ENCODE data around the gene RASA4B.
"Not testable (repeated sequence)": the region's sequence is repeated elsewhere in the genome, so short reads cannot be mapped to it uniquely, and the experiment has no call there.

The RASA4B gene

DNA sequence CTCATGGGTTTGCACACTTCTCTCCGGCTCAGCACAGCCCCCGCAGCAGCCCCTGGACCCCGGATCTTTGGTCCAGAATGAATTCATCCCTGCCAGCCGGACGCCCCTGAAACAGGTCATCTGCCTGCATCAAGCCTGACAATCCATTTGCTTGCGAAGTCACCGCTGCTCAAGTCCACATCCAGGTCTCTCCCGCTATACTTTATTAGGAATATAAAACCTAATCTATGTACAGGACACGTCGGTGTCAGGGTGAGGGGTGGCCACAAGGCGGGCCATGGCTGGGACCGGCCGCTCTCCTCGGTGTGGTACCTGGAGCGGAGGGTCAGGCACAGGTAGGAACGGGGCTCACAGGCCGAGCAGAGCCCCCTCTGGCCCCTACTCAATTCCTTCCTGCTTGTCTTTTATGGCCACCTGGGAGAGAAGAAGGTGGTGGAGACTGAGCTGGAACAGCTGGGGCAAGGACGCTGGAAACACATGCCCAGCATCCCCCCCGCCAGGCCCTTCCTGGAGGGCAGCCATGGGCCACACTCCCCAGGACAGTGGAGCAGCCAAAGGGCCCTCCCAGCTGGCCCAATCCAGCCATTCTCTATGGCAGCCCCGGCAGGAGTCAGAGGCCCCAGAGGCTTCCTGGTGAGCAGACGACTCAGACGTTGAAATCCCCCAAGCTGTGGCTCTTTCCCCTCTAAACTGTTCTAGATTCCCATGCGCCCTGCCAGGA is 44.1 kb downstream of the RASA4B start:
- no peak for DNase-seq (ENCODE audit: low spot score)

DNA sequence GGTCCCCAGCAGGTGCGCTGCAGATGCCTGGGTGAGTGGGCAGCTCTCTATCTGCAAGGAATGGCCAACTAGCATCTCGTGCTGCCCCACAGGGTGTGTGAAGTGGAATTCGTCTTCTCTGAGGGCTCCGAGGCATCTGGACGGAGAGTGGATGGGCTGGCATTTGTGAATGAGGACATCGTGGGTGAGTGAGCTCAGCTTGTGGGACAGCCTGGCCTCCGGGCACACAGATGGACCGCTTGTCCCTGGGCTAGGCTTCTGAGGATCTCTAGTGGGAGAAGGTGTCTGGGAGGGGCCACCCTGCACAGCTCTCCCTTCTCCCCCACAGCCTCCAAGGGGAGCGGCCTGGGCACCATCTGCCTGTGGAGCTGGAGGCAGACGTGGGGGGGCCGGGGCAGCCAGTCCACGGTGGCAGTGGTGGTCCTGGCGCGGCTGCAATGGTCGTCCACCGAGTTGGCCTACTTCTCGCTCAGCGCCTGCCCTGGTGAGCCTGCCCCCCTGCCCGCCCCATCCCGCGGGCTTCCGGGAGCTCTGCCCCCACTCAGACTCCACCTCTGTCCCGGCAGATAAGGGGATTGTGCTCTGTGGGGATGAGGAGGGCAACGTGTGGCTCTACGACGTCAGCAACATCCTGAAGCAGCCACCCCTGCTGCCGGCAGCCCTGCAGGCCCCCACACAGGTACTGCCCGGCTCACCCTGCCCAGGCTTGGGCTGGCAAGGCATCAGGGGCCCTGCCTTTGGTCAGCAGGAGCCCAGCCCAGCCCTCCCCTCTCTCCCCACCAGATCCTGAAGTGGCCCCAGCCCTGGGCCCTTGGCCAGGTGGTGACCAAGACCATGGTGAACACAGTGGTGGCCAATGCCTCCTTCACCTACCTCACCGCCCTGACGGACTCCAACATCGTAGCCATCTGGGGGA is 45.2 kb downstream of the RASA4B start:
- DNase-seq (ENCODE audit: low spot score), result no peak

DNA sequence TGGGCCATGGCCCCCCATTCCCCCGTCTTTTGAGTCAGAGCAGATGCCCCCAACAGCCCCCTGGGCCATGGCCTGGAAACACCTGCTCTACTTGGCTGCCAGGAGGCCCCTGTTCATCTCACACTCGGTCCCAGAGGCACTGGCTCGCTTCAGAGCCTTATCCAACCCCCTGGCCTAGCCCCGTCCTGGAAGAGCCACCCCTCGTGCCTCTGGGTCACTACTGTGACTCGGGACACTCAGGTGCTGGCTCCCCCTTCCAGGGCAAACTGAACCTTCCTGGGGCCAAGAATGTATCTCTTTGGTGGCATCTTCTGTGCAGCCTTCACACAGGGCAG is 45.8 kb downstream of the RASA4B start:
- no peak for DNase-seq (ENCODE audit: low spot score)

DNA sequence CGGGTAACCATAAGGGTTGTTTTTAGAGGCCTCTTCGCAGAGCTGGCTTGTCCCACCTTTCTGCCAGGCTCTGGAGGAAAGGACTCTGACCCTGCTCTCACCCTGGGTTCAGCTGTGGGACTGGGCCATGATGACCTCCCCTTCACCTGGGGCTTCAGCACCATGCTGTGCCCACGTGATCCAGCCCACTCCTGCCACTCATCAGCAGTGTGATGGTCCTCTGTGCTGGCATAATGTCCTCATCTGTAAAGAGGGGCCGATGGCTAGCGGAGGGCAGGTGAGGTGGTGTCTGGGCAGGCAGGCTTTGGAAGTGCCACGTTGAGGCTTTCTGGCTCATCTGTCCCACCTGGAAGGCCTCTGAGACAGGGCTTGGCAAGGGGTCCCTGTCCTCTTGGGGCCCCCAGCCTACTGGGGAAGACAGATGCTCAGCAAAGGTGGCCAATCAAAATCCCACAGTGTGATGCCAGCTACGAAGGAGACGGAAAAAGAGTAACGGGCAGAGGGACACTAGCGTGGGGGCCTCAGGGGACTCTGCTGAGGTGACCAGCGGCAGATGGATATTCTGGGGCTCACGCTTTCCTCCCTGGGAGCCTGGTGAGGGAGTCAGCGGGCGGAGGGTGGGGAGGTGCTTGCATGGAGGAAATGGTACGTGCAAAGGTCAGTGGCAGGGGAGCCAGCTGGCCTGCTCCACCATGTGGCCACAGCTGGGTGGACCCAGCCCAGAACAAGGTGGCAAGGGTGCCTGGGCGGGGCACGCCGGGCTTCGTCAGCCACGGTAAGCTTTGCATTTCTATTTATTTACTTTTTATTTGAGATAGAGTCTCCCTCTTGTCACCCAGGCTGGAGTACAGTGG is 47.4 kb downstream of the RASA4B start:
- DNase-seq (ENCODE audit: low spot score), result no peak

DNA sequence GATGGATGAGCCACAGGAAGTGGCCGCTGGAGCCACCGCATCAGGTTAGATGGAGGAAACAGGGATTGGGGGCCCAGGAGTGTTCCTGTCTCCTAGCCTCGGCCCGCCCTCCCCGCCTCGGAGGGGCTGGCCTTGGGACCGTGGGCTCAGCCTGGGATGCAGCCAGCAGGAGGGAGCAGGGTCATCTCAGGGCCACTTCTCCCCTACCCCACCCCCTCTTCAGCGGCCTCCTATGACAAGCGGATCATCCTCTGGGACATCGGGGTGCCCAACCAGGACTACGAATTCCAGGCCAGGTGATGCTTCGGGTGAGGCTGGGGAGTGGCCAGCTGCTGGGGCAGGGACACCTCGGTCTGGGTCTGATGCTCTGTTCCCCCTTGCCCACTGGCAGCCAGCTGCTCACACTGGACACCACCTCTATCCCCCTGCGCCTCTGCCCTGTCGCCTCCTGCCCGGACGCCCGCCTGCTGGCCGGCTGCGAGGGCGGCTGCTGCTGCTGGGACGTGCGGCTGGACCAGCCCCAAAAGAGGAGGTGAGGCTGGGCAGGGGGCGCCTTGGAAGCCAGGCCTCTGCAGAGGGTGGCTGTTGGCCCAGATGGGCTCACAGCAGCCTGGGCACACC is 48.1 kb downstream of the RASA4B start:
- DNase-seq (ENCODE audit: low spot score), result no peak

DNA sequence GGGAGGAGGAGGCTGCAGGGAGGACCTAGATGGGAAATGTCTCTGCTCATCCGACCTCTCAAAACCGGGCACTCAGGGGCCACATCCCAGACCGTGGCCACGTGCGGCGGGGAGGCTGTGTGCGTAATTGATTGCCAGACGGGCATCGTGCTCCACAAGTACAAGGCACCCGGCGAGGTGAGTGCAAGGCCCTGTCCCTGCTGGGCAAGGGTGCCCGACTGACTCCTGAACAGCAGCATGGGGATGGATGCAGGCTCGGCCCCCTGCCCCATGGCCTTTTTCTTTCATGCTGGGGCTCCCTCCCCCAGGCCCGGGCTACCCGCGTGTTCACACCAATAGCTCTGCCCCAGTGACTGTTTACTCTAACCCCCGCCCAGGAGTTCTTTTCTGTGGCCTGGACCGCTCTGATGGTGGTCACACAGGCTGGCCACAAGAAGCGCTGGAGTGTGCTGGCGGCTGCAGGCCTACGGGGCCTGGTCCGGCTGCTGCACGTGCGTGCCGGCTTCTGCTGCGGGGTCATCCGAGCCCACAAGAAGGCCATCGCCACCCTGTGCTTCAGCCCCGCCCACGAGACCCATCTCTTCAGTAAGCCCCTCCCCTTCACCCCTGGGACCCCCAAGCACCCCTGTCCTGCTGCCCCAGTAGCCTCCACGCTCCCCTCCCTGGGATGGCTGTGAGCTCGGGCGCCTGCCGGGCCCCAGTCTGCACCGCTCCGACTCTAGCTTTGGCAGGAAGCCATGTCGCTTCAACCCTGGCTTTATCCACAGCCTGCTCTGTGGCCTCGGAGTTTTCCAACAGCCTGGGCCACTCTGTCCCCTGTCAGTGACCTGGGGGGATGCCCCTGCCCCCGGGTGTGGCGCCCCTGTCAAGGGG is 48.9 kb downstream of the RASA4B start:
- DNase-seq (ENCODE audit: low spot score), result no peak

DNA sequence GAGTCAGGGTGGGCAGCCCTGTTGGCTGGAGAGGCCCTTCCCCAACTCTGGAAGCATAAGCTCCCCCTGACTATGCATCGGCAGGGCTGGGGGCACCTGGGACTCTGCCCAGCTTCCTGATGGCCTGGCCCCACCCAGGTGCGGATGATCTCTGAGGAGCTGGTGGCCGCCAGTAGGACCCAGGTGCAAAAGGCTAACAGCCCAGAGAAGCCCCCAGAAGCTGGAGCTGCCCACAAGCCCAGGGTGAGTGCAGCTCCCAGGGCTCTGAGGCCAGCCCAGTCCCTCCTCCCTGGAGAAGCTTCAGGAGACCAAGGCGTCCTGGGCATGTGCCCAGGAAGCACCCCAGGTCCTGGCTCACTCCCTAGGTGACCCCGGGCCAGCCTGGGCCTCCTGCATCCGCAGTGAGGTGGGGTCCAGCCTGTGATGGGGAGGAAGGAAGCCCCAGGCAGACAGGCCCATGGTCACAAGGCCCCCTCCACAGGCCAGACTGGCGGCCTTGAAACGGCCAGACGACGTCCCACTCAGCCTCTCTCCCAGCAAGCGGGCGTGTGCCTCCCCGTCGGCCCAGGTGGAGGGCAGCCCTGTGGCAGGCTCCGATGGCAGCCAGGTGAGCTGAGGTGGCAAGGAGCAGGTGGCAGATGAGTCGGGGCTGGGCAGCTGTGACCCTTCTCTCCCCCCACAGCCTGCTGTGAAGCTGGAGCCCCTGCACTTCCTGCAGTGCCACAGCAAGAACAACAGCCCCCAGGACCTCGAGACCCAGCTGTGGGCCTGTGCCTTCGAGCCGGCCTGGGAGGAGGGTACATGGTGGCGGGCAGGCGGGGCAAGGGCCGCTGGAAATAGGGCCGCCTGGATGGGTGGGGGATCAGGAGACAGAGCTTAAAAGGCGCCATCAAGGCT is 49.7 kb downstream of the RASA4B start:
- DNase-seq (ENCODE audit: low spot score), result no peak

DNA sequence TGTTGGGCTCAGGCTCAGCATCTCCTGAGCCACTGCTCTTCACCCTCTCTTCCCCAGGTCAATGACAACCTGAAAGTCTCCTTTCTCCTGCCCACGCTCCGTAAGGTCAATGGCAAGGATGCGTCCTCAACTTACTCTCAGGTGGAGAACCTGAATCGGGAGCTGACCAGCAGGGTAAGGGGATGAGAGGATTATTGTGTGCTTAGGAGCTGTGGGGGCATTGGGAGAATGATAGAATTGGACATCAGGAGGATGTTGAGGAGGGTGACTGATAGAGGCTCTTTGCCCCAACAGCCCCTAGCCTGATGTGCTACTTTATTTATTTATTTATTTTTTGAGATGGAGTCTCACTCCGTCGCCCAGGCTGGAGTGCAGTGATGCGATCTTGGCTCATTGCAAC is 51.5 kb downstream of the RASA4B start:
- no peak for DNase-seq (ENCODE audit: low spot score)

DNA sequence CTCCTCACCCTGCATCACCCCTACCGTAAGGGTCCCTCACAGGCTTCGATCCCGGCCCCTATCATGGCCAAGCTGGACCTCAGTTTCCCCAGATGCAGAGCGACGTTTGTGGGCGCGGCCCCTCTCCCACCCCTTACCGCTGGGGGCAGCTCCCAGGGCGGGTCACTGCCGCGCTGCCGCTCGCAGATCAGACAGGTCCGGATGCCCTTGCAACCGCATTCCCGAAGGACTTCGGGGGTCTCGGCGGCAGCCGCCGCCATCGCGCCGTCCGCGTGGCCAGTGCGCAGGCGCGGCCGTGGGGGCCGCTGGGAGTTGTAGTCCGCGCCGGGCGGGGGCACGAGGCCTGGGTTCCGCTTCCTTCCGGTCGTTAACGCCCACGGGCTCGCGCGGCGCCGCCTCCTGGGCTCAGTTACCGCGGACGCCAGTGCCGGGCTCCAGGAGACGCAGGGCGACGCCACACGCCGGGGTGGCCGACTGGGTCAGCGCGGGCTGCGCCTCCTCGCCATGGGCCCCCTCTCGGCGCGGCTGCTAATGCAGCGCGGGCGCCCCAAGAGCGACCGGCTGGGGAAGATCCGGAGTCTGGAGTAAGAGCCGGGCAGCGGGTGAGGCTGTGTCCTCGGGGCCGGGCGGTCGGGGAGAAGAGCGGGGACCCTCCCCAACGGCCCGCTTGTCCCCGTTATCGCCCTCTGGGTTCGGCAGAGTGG is 52.8 kb downstream of the RASA4B start, which contains the start of the genes ALKBH4 and LRWD1:
TSS of gene ALKBH4 (minus strand) at position 287 of the 704 bp plus-strand sequence. CDS start at position 260, 27 bp downstream.
TSS of gene LRWD1 (plus strand) at position 408 of the 704 bp plus-strand sequence. CDS start at position 505, 97 bp downstream.
- DNase-seq (ENCODE audit: low spot score), result peak; percentile 100

DNA sequence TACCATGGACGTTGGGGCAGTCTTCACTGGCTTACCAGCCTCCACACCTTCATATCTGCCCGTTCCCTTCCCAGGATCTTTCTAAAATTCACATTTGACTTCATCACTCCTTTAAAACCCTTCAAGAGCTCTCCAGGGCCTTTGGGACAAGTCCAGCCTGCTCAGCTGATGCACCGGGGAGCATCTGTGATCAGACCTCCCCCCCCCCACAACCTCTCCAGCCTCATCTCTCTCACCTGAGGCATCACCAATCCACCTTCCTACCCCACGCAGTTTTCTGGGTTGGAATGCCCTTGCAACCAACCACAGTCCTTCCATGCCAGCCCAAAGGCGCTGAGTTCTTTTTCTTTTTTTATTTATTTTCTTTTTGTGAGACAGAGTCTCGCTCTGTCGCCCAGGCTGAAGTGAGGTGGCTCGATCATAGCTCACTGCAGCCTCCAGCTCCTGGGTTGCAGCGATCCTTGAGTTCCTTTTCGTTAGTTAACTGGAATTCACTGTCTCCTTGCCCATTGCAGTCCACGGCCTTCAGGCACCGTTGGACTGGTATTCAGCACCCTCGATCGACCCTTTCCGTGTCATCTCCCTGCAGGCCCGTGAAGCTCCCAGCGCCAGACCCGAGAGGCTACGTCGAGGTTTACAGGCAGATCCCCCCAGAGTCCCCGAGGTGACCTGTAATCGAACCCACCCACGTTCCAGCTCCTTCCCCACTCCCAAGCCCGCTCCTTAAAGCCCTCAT is 53.6 kb downstream of the RASA4B start:
- no peak for DNase-seq (ENCODE audit: low spot score)

DNA sequence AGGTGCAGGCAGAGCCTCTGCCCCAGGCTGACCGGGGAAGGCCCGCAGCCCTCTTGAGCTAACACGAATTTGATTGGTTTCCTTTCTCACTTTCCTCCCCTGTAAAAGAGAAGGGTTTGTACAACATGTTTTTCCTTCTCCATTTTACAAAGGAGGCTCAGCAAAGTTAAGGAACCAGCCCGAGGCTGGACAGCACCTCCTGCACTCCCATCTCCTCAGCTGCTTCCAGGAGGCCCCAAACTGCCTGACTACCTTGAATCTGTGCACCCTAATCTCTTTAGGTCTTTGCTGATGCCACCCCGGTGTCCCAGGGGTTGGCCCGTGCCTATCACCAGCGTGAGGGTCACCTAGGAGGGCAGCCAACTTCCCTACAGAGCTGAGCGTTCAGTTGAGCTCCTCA is 57.1 kb downstream of the RASA4B start:
- DNase-seq (ENCODE audit: low spot score), result no peak

DNA sequence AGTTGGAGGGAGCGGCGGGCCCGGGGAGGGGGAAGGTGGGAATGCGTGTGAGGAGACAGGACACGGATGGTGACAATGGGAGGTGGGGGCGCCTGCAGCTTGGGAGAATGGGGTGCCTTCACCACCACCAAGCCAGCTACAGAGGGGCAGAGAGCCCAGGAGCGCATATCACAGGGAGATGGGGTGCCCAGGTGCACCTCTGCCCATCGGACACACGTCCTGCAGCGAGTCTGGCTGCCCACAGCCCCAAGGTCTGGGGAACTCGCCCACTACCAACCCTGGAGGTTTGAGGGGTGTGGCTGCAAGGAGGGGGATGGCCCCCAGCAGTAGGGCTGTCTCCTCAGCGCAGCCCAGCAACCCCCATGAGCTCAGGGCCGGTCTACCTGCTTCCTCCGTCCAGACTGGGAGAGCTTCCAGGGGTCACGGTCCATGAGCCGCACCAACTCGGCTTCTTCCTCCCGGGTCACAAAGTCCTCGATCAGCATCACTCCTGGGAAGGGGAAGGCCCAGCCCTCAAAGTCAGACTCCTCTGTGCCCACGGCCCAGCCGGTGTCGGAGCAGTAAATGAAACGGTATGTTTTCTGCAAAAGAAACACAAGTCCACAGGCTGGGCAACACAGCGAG is 58.2 kb downstream of the RASA4B start:
- no peak for DNase-seq (ENCODE audit: low spot score)

DNA sequence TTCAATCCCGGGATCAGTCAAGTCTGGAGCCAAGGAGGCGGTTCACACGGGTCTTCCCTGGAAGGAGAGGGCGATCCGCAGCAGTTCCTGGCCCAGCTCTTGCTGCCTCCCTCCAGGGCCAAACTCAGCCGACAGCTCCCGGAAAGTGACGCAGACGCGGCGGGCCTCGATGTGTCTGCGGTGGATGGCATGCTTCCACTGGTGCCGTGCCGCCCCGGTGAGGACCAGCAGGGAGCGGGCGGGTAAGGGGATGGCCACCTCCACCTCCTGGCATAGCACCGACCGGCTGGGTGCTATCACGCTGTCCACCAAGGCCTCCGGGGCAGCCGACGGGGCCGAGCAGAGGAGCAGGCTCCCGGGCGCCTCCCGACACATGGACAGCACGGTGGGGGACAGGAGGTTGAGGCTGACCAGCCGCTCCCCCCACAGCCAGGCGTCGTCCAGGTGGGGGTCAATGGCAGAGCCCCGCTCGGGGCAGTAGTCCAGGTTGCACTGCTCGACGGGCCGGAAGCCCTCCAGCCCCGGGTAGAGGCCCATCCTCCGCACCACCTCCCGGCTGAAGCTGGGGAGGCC is 60.1 kb downstream of the RASA4B start:
- DNase-seq (ENCODE audit: low spot score), result no peak

DNA sequence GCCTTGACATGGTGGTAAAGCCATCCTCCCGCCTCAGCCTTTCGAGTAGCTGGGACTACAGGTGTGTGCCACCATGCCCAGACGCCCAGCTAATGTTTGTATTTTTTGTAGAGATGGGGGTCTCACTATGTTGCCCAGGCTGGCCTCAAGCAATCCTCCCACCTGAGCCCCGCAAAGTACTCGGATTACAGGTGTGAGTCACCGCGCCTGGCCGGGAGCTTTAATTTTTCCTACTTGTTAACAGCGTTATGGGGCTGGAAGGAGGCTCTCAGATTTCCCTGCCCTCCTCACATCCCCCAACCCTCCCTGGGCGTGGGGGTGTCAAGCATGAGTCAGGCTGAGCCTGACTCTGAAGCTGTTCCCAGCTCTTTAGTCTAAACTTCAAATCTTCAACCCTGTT is 61.2 kb downstream of the RASA4B start:
- DNase-seq (ENCODE audit: low spot score), result no peak

DNA sequence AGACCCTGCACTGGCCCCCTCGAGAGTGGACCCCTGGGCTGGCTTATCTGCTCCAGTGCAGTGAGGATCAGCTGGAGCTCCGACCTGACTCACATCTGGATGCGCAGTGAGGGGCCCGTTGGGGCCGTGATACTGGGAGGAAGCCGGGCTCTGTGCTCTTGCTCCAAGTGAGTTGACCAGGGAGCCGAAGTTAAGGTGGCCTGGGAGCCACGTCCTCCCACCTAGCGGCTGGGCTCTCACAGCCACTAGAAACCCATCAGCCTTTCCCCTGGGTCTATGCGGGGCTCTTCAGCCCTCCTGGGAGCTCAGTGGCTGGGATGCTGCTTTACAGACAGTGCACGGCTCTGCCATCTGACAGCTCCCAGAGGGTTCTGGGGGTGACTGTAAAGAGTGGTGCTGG is 62.0 kb downstream of the RASA4B start:
- no peak for DNase-seq (ENCODE audit: low spot score)

DNA sequence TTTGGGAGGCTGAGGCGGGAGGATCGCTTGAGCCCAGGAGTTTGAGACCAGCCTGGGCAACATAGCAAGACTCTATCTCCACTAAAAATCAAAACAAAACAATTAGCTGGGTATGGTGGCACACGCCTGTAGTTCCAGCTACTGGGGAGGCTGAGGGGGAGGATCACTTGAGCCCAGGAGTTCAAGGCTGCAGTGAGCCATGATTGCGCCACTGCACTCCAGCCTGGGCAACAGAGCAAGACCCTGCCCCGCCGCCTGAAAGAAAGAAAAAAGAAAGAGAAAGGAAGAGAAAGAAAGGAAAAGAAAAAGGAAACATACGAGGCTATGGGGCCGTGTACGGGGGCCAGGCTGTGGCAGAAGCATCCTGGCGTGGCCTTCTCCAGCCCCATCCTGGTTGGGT is 62.6 kb downstream of the RASA4B start:
- DNase-seq (ENCODE audit: low spot score), result not testable (repeated sequence)

DNA sequence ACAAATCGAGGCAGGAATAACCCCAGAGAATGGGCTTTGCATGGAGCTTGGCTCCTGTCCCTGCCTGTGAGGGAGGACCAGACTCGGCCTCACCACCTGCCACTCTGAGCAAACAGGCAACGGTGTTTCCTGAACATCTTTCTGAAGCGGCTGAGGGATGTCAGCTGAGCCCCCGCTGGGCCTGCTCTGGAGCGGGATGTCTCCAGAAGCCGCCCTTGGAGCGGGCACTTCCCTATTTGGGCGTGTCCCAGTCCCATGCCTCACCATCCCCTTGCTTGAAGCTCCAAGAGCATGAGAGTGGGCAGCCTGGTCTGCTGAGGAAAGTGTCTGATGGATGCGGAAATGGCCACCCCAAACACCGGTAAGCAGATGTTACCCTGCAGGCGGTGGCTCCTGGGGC is 63.1 kb downstream of the RASA4B start:
- no peak for DNase-seq (ENCODE audit: low spot score)

DNA sequence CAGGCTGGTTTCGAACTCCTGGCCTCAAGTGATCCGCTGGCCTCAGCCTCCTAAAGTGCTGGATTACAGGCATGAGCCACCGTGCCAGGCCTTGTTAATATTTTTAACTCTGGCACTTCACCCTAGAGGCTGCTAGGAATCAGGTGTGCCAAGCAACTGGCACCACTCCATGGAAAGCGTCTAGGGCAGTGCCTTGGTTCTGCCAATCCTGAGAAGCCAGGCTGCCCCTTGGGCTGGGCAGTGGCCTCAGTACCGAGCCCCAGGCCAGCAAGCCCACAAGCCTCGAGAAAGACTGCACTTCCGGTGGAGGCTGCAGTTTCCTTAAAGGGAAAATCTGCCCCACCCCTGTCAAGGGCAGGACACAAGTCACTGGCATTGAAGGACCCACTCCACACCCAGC is 64.3 kb downstream of the RASA4B start:
- DNase-seq (ENCODE audit: low spot score), result no peak
